ENCODE data around the gene BIRC5. TPM values are rescaled to one million over a fixed set of nuclear protein-coding genes. Genes with fewer than 3 reads are reported as not detected.

BIRC5 gene
- total RNA-seq, 4 donors from 2014 or later: 0.84 to 2.6 (median 1.3) TPM; not detected in 1

DNA sequence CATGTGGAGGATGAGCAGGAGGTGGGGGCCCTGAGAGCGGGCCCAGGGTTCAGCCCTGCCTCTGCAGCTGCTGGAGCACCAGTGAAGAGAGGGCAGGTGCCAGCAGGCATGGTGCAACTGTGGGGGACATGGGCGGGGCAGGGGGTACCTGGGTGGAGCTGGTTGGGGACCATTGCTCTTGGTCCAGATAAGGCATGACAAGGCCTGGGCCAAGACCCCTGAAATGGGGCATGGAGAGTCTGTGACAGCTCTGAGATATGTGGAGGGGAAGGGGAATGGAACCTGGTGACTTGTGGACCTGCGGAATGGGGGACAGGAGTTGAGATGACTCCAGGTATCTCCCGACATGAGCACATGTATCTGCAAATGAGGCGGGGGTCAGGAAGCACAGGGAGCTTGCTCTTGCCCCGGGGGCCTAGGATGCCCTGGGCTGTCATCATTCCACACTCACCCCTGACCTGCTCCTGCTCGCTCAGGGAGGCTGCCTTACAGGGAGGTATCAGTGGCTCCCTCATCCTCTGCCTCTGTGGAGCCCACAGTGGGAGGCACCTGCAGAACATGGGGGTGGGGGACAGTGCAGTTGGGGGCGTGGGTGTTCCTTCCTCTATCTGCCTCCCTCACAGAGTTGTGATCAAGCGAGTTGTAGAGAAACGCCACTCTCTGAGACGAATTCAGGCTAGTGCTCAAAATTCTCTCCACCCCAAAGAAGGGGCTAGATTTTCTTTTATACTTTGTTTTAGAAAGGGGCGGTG, 57.5 kb downstream of the BIRC5 start:
- no peak for TF ChIP-seq CTCF (IDR thresholded peaks at IDR 0.05)
- DNase-seq (ENCODE audit: low spot score): no peak
- ATAC-seq (ENCODE audit: low FRiP score): no peak

- DNase-seq (ENCODE audit: low spot score) (peak; percentile 46), ATAC-seq (ENCODE audit: low FRiP score) (peak; percentile 90)
- TF ChIP-seq CTCF (IDR thresholded peaks at IDR 0.05): no peak
Measured at GRCh38 chr17:78272181-78272913, 58.3 kb downstream of the BIRC5 start.

DNA sequence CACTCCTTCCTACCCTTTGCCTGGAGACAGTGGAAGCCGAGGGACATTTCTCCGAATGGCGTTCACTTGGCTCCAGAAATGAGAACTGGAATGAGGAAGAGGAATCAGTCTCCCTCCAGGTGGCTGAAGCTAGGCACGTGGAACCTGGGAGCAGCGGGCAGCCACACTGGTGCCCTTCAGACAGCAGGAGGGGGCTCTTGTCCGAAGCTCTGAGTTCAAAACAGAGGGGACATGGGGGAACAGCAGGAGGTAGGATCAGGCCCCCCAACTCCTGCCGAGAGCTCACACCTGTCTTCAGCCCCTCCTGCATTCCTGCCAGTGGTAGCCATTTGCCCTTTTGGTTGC, 58.8 kb downstream of the BIRC5 start:
- no peak for TF ChIP-seq CTCF (IDR thresholded peaks at IDR 0.05)
- DNase-seq (ENCODE audit: low spot score) (no peak), ATAC-seq (ENCODE audit: low FRiP score) (no peak)

DNA sequence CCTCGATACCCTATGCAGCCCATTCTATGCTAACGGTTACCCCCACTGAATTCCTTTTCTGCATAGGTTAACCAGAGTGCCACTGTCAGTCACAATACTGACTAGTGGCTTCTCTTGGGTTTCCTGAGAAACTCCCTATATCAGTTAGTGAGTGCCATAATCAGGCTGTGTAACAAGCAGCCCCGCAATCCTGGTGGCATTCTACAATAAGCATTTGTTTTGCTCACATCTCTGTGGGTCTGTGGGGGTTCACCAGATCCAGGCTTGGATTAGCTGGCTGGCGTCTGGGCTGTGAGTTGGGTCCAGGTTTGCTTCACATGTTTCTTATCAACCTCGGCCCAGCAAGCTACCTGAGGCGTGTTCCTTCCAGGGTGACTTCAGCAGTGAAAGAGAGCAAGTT, 59.8 kb downstream of the BIRC5 start:
- DNase-seq (ENCODE audit: low spot score) (no peak), ATAC-seq (ENCODE audit: low FRiP score) (no peak)
- no peak for TF ChIP-seq CTCF (IDR thresholded peaks at IDR 0.05)

Small RNA genes within 50 kb of the gene (small RNA-seq; reads per million reads assigned to genes)
- not detected for gene AC087645.1

Other genes with a start within 250 kb of the BIRC5 start
- 10 to 100 TPM; 21.8 to 72.8 (median 51.3) TPM for gene TMC6, start 85.5 kb upstream of the BIRC5 start, total RNA-seq
- gene TMC8, start 83.5 kb upstream of the BIRC5 start, total RNA-seq: 10 to 100 TPM in 1 of 4 donors, 1 to 10 TPM in 3; 3.2 to 12.5 (median 6.5) TPM
- gene C17orf99, start 67.9 kb upstream of the BIRC5 start, total RNA-seq: not detected
- gene SYNGR2, start 45.7 kb upstream of the BIRC5 start, total RNA-seq: 10 to 100 TPM; 24.3 to 80.6 (median 52.4) TPM
- 10 to 100 TPM in 1 of 4 donors, 1 to 10 TPM in 3; 1.4 to 10.6 (median 3.1) TPM for gene TK1, start 27.2 kb upstream of the BIRC5 start, total RNA-seq
- gene AFMID, start 26.9 kb upstream of the BIRC5 start, total RNA-seq: 10 to 100 TPM; 21.7 to 29.0 (median 26.0) TPM
- not detected for gene TMEM235, start 17.4 kb downstream of the BIRC5 start, total RNA-seq
- 1,000 to 10,000 TPM in 1 of 4 donors, 100 to 1,000 TPM in 3; 186 to 1,117 (median 634) TPM for gene SOCS3, start 145.8 kb downstream of the BIRC5 start, total RNA-seq
- 10 to 100 TPM; 25.8 to 97.2 (median 70.2) TPM for gene PGS1, start 164.4 kb downstream of the BIRC5 start, total RNA-seq

Data from omental fat pad (tissue), 4 donors.